Islet of Langerhans (tissue), 1 donor: Measurements from ENCODE around the gene IGFL3.
"Not testable (repeated sequence)": the region's sequence is repeated elsewhere in the genome, so short reads cannot be mapped to it uniquely, and the experiment has no call there.

Source experiments
- FAIRE-seq: peaks from one replicate; lab custom pipeline; 2011; peaks lifted over from hg19 to GRCh38; lab: Jason Lieb, UNC

The IGFL3 gene

DNA sequence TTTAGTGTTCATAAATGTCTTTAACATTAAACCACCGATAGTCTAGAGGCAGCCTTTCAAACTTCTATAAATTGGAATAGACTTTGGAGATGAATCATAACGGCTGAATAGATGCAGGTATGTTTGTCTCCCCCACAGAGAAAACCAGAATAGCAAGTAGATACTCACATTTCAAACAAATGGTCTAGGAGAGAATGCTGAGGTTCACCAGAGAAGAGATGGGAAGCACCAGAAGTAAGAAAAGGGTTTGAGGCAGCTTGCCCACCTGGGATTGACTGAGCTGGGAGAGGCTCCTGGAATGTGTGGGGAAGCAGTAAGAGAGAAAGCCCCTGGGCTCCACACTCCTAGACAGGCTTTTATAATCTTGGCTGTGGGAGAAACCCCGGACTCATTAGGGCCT lies 6.4 kb downstream of the IGFL3 start:
- no peak for FAIRE-seq

- no peak for FAIRE-seq
Observed at GRCh38 chr19:46116121-46116520, 8.4 kb downstream of the IGFL3 start.

- no peak for FAIRE-seq
Observed at GRCh38 chr19:46115396-46116106, 8.9 kb downstream of the IGFL3 start.

- no peak for FAIRE-seq
Observed at GRCh38 chr19:46113726-46114125, 10.8 kb downstream of the IGFL3 start.

- no peak for FAIRE-seq
Observed at GRCh38 chr19:46112527-46112926, 12.0 kb downstream of the IGFL3 start.

GRCh38 chr19:46111376-46111775 lies 13.1 kb downstream of the IGFL3 start:
- no peak for FAIRE-seq

- no peak for FAIRE-seq
Observed at GRCh38 chr19:46109876-46110275, 14.6 kb downstream of the IGFL3 start.

DNA sequence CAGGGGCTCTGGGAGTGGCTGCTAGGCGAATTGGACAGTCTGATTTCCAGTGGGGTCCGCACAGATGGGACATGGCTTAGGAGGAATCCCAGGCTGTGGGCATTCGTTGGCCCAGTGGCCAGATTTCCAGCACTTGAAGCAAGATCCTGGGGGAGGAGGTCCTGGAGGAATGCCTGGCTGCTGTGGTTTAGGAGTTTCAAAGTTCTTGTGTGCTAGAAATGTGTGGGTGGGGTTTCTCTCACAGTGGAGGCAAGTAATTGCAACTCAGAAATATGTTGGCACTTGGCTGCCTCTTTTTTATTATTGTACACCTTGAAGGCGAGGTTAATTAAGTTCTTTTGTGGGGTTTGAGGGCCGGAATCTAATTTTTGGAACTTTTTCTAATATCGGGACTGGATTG lies 17.1 kb downstream of the IGFL3 start:
- no peak for FAIRE-seq

DNA sequence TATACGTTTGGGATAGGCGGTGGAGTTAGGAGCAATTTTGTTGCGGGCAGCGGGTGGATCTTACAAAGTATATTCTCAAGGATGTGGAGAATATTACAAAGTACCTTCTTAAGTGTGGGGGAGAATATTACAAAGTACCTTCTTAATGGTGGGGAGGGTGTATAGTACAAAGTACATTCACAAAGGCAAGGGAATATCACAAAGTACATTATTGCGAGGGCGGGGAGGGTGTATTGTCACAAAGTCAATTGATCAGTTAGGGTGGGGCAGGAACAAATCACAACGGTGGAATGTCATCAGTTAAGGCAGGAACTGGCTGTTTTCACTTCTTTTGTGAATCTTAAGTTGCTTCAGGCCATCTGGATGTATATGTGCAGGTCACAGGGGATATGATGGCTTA lies 22.2 kb downstream of the IGFL3 start:
- not testable (repeated sequence) for FAIRE-seq

DNA sequence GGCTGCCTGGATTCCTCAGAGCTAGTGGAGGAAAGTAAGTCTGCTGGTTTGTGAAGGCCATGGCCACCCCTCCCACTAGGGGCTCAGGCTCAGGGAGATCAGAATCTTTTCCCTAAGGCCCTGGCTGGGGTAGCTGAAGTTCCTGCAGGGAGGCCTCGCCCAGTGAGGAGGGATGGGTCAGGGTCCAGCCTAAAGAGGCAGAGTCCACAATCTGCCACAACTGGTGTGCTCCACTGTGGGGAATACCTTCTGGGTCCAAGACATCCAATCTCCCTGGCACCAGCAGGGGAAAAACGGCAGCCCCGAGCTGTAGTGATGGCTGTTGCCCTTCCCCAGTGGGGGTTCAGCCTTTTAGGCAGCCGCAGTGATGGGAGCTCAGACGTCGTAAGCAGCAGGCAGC lies 23.2 kb downstream of the IGFL3 start:
- no peak for FAIRE-seq

- FAIRE-seq, result no peak
Observed at GRCh38 chr19:46100344-46100743, 24.1 kb downstream of the IGFL3 start.

GRCh38 chr19:46090444-46090843 lies 34.0 kb downstream of the IGFL3 start:
- no peak for FAIRE-seq

DNA sequence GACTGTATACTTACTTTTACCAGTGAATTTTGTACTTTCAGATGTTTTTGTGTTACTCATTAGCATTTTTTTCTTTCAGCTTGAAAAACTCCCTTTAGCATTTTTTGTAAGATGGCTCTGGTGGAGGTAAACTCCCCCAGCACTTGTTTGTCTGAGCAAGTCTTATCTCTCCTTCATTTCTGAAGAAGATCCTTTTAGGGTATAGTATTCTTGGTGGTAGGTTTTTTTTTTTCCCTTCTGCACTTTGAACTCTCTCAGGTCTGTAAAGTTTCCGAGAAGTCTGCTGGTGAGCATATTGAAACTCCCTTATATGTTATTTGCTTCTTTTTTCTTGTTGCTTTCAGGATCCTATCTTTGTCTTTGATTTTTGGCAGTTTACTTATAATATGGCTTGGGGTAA lies 35.1 kb downstream of the IGFL3 start:
- FAIRE-seq, result no peak

GRCh38 chr19:46088101-46088500 lies 36.4 kb downstream of the IGFL3 start:
- no peak for FAIRE-seq

GRCh38 chr19:46085888-46086287 lies 38.6 kb downstream of the IGFL3 start:
- FAIRE-seq, result no peak

GRCh38 chr19:46082728-46083050 lies 41.8 kb downstream of the IGFL3 start:
- FAIRE-seq, result no peak

DNA sequence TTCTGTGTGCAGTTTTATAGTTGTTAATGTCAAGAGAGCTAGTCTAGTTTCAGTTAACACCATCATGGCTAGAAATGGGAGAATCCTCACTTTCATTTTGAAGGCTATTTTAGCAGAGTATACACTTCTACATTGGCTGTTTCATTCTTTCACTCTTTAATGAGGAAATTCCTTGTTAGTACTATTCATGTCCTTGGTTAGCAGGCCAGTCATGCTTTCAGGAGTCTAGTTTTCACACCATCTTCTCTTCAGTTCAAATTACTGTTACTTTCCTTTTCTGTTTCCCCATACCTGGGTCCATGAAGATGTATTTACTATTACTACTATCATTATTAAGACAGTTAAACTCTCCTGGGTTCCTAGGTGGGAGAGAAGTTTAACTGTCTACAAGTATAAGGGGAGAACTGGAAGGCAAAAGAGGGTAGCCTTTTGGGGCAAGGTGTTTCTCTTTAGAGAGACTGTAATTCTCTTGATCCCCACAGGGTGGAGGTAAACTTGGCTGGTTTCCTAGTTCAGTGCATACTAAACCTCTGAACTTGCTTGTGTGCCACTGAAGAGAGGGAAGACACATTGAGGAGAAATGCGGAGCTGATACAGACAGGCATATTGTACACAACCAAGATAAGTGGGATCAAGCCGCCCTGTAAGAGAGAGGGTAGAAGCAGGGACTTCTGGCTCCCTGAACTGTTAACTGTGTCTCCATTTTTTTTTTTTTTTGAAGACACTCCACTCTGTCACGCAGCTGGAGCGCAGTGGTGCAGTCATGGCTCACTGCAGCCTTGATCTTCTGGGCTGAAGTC lies 42.4 kb downstream of the IGFL3 start:
- no peak for FAIRE-seq

DNA sequence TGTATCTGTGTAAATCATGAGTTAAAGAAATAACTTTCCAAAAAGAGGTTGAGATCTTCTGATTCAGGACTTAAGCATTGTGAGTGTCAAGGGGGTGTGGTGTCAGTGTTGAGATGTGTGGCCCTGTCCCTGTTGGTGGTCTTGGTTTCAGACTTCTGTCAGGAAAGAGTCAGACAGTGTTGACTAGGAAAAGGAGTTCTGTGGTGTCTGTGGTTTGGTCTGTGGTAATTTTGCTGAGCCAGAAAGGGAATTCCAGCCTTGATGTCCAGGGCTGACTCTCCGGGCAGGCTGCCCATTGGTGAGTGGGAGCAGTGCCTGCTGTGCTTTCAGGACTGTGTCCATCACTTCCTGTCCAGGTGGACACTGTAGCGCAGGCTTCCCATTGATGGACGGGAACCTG lies 43.9 kb downstream of the IGFL3 start:
- FAIRE-seq, result no peak

- no peak for FAIRE-seq
Observed at GRCh38 chr19:46079576-46079975, 44.9 kb downstream of the IGFL3 start.

DNA sequence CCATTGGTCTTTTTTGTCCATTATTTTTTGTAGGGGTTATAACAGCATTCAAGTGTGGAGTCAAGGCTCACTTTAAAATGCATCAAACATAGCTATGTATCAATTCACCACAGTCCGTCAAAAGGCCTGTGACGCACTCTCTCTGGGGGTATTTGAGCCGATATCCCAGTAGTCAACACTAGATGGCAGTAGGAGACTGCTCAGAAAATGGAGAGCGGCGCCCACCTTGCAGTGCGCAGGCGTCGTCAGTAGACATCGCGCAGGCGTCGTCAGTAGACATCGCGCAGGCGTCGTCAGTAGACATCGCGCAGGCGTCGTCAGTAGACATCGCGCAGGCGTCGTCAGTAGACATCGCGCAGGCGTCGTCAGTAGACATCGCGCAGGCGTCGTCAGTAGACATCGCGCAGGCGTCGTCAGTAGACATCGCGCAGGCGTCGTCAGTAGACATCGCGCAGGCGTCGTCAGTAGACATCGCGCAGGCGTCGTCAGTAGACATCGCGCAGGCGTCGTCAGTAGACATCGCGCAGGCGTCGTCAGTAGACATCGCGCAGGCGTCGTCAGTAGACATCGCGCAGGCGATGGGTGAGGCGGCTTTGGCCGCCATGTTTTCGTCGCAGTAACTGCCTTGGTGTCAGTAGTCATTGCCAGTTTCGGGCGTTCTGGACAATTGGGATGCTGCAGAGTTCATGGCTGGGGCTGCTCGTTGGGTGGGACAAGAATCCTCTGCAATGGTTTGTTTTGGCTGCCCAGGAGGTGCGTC lies 45.7 kb downstream of the IGFL3 start:
- FAIRE-seq, result not testable (repeated sequence)

- FAIRE-seq, result no peak
Observed at GRCh38 chr19:46077815-46078167, 46.7 kb downstream of the IGFL3 start.

- no peak for FAIRE-seq
Observed at GRCh38 chr19:46076951-46077814, 47.3 kb downstream of the IGFL3 start.
